Activated CD4-positive, alpha-beta T cell treated with anti-CD3 and anti-CD28 coated beads for 48 hours (primary cell): Measurements from ENCODE around the gene WDR6.
A peak's percentile ranks its signal among the peaks of the same experiment; 100 is the strongest.
"Not testable (repeated sequence)": the region's sequence is repeated elsewhere in the genome, so short reads cannot be mapped to it uniquely, and the experiment has no call there.

Source experiments
- DNase-seq: peaks from one replicate; pipeline ENCODE4 v3.0.0-alpha.2; 2020

Gene WDR6

GRCh38 chr3:48990636-48991469, 16.3 kb upstream of the WDR6 start:
- peak; percentile 37 for DNase-seq

GRCh38 chr3:48991851-48992545, 15.2 kb upstream of the WDR6 start:
- DNase-seq: no peak

GRCh38 chr3:48993834-48994233, 13.4 kb upstream of the WDR6 start:
- no peak for DNase-seq

GRCh38 chr3:48996640-48997039, 10.6 kb upstream of the WDR6 start:
- no peak for DNase-seq

- DNase-seq: no peak
Observed at GRCh38 chr3:48997102-48997635, 10.0 kb upstream of the WDR6 start.

- no peak for DNase-seq
Observed at GRCh38 chr3:48997714-48998637, 9.2 kb upstream of the WDR6 start.

GRCh38 chr3:48999085-48999858, 7.9 kb upstream of the WDR6 start:
- DNase-seq: no peak

- DNase-seq: no peak
Observed at GRCh38 chr3:49001155-49001554, 6.0 kb upstream of the WDR6 start.

GRCh38 chr3:49004352-49005302, 2.6 kb upstream of the WDR6 start:
- peak; percentile 37 for DNase-seq

GRCh38 chr3:49005303-49005680, 1.9 kb upstream of the WDR6 start:
- no peak for DNase-seq

- no peak for DNase-seq
Observed at GRCh38 chr3:49005998-49006397, 1.2 kb upstream of the WDR6 start.

GRCh38 chr3:49006408-49007067, 653 bp upstream of the WDR6 start:
- no peak for DNase-seq

GRCh38 chr3:49007771-49008528, 759 bp downstream of the WDR6 start:
- DNase-seq: peak; percentile 91

GRCh38 chr3:49008627-49009026, 1.4 kb downstream of the WDR6 start:
- DNase-seq: not testable (repeated sequence)

GRCh38 chr3:49009396-49009795, 2.2 kb downstream of the WDR6 start:
- no peak for DNase-seq

- no peak for DNase-seq
Observed at GRCh38 chr3:49012441-49013017, 5.3 kb downstream of the WDR6 start.

- no peak for DNase-seq
Observed at GRCh38 chr3:49013113-49013737, 6.0 kb downstream of the WDR6 start.

- DNase-seq: peak; percentile 72
Observed at GRCh38 chr3:49013738-49014660, 6.8 kb downstream of the WDR6 start.
